Fibroblast of the conjunctiva (primary cell): ENCODE data around the gene ART1.
A peak's percentile ranks its signal among the peaks of the same experiment; 100 is the strongest.

Source experiments
- DNase-seq: peaks from one replicate; pipeline ENCODE4 v3.0.0-alpha.2; 2010; ENCODE audit warnings: low read depth

ART1 gene

DNA sequence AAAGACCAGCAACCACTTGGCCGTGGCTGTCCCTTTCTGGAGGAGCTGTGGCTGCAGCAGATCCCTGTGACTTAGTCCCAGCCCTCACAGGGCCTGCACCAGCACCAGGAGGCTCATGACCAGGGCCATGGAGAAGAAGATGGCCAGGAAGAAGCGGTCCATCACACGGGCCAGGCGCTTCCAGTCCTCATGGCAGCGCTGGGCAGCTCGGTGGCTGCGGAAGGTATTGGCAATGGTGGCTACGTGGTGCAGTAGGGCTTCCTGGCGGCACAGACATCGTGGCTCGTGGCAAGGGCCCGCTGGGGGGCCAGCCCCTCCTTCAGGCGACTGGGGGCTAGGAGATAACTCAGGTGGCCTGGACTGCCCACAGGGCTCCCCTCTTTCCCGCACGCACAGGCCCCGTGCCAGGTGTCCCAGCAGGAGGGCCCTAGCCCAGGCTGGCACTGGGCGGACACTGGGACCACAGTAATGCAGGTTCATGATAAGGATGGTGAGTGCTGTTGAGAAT lies 21.1 kb downstream of the ART1 start:
- DNase-seq: no peak

DNA sequence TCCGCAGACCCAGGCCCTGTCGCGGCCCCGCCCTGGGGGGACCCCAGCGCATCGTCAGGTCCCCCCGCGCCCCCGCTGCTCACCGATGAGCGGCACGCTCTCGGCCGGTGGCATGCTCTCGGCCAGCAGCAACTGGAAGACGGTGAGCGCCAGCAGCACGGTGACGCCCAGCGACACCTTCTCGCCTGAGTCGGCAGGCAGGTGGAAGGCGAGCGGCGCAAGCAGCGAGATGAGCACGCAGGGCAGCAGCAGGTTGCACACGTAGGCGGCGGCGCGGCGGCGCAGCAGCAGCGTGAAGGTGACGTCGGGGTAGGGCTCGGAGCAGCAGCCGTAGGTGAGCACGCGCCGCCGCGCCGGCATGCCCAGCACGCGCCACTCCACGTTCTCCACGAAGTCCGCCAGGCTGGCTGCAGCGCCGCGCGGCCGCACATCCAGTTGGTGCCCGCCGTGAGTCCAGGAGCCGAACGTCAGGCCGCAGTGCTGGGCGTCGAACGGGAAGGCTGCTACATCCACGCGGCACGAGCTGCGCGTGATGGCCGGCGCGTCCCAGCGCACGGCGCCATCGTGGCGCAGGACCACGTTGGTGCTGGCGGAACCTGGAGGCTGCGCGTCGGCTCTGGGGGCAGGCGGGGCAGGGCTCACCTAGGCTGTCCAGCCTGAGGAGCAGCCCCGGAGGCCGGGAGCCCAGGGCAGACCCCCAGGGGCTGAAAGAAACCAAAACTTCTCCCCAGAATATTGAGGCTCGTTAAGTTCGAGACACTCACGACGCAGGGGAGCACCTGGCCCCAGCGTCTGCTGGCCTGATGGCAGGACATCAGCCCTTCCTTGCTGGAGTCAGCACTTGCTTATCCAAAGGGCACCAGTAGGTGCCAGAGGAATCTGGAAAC lies 22.5 kb downstream of the ART1 start:
- no peak for DNase-seq

DNA sequence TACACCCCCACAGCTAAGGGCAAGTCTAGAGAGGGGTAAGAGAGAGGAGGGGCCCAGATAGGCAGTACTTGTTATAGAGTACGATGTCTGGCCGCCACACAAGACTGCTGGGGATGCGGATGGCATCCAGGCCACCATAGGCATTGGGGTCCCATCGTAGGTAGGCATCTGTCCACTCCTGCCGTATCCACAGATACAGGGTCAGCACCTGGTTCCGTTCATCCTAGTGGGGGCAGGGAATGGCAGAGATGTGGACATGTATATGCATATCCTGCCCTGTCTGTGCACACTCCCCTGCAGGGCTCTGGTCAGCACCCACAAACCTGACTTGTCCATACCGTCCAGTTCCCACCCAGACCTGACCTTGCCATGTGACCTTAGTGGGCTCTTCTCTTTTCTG lies 24.2 kb downstream of the ART1 start:
- no peak for DNase-seq

DNA sequence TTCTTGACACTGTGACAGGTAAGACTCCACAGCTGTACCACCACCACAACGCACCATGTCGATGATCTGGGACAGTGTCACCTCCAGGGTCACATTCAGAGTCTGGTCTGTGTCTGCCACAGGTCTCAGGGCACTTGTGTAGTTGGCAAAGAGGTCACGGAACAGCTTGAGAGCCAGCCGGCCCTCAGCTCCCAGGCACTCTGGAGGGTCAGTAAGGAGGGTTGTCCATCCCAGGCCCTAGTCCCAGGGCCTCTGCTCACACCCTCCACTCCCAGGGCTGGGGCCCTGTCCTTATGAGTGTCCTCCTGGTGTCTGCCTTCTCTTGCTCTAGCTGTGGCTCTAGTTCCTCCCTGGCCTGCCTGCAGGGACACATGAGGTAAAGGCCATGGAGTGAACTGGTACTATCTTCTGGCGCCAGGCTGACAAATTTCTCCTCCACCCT lies 24.8 kb downstream of the ART1 start:
- no peak for DNase-seq

DNA sequence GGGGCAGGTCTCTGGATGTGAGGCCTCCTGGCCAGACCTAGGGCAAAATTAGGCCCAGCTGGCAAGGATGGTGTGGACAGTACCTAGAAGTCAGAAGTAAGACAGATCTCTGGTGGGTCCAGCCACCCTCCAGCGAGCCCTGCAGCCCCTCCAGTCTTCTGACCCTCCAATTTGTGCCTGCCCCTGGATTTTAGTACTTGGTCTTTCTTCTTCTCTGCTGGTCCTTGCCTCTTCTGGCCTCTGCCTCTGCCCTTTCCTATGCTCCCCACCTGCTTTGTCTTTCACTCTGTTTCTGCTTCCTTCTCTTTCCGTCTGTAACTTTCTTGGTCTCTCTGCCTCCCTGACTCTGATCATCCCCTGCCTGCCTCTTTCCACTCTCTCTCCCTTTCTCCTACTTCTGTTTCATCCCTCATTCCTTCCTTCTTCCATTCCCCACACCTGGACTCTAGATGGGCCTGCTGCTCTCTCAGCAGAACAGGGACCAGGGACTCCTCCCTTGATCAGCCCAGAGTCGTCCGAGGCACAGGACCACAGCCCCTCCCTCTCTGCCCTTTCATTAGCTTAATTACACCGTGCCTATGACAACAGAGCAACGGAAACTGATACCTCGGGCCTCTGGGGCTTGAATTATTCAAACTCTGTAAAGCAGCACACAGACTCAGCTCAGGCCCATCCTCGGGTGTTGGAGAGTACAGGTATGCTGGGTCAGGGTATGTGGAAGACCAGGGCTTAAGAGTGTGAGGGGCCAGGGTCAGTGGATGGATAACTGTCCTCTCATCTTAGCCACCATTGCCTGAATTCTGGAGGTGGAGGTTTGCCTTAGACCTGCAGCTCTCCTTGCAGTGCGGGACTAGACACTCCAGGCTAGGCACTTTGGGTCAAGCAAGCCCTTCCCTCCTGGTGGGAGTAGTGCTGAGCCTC lies 26.7 kb downstream of the ART1 start, which contains the start of gene CHRNA10:
TSS of gene CHRNA10 (minus strand) at position 51 of the 921 bp plus-strand sequence. CDS start 72 bp downstream, outside the sequence.
- DNase-seq: no peak

DNA sequence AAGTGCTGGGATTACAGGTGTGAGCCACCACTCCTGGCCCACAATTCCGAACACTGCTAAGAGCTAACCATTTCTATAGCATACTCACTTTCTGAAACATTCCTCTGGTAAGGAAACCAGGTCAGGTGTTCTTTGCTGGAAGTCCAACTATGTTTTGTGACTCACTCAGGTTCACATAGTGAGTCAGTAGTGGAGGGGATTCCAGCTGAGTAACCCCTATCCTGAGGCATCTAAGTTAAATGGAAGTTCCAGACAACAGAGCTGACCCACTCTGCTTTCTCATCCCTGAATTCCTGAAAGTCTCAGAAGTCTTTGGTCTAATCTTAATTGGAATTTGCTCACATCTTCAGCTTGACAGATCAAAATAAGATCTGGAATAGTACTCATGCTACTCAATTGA lies 29.3 kb downstream of the ART1 start:
- no peak for DNase-seq

DNA sequence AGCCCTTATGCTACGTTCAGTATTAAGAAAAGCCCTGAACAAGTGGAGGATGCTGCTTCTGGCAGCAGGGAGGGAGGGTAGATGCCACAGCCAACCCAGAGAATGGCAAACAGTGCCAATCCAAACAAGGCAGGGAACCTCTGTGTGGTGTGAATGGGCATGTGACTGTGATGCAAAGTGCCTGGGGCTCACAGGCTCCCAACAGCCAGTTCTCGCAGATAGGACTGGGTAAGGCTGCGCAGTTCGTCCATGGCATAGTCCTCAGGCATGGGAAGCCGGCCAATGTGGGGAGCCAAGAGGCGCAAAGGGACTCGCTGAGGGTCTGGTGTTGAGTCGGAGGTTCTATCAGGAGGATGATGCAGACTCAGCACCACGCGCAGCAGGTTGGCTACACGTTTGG lies 31.0 kb downstream of the ART1 start:
- DNase-seq: no peak

DNA sequence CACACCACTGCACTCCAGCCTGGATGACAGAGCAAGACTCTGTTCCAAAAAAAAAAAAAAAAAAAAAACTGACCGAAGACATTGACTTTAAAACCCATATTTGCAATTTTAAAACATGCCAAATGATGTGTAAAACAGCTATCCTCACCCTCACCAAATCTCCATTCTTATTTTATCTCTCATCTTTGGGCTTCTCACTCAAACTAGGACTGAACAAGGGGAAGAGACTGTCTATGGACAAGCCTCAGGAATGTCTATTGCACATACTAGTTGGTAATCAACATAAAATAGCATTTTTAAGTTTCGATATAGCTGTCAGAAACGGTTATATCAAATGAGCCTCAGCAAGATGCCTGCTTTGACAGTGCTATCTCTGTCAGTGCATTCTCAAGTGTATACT lies 34.1 kb downstream of the ART1 start:
- DNase-seq: no peak

DNA sequence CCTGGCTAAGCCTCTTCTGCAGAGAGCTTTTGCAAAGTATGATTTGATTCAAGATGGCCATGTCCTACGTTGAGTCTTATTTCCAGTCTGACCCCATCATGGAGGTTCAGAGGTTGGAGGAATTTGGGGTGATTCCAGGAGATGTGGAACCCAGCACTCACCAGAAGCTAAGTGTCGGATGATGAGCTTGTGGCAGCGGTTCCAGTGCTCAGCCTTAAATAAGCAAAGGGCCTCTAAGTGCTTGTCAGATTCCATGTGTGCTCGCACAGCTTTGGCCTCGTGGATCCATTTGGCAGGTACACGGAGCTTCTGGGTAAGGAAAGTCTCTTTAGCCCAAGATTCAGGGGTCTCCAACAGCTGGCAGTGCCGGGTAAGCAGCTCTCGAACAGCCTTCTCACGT lies 38.1 kb downstream of the ART1 start:
- DNase-seq: no peak

DNA sequence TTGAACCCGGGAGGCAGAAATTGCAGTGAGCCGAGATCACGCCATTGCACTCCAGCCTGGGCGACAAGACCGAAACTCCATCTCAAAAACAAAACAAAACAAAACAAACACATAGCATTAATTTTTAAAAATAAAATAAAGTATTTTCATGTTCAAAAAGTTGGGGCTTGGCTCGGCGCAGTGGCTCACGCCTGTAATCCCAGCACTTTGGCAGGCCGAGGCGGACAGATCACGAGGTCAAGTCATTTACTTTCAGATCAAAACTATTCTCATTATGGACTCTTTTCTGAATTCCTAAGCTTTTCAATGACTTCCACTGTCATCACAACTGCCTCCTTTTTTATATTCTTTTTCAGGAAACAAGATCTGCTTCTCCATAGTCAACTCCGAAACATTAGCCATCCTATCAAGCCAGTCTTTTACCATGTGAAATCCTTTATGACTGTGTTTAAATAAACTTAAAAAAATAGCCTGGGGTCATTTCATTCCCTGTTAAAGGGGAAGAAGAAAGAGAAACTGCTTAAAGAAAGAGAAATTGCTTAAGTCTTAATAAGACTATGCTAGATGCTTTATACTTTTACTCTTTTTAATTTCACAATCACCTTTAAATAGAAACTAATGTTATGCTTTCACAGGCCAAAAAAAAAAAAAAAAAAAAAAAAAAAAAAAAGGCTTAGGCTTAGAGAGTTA lies 39.3 kb downstream of the ART1 start:
- no peak for DNase-seq

DNA sequence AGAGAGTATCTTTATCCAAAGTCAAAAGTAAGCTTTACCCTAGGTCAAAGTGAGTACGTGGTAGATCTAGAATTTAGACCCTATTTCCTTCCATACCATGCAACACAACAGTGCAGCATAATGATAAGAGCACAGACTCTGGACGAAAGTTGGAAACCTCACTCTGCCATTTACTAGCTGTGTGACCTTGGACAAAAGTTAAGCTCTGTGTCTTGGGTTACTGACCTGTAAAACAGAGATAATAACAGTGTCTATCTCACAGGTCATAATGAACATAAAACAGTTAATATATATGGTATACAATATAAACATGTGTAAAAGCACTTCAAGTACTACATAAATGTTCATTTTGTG lies 39.9 kb downstream of the ART1 start:
- DNase-seq: no peak

DNA sequence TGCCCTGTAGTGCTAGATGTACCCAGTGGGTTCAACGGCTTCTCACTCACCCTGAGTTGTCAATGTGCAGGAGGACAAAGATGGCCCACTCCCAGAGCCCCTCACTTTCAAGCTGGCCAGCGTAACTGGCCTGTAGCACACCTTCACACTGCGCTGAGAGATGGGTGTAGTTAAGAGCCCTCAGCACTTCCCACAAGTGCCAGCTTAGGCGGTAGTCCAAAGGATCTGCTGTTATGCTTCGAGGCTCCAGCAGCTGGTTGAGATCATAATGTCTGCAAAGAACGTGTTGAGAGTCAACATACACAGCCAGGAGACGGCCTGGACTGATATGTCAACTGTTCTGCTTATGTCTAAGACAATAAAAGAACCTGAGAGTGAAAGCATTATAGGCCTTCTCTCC lies 41.0 kb downstream of the ART1 start:
- no peak for DNase-seq

DNA sequence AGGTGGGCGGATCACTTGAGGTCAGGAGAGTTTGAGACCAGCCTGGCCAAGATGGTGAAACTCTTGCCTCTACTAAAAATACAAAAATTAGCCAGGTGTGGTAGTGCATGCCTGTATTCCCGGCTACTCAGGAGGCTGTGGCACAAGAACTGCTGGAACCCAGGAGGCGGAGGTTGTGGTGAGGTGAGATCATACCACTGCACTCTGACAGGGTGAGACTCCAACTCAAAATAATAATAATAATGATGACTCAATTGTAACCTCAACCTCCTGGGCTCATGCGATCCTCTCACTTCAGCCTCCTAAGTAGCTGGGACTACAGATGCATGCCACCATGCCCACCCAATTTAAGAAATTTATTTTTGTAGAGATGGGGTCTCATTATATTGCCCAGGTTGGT lies 41.8 kb downstream of the ART1 start:
- DNase-seq: no peak

DNA sequence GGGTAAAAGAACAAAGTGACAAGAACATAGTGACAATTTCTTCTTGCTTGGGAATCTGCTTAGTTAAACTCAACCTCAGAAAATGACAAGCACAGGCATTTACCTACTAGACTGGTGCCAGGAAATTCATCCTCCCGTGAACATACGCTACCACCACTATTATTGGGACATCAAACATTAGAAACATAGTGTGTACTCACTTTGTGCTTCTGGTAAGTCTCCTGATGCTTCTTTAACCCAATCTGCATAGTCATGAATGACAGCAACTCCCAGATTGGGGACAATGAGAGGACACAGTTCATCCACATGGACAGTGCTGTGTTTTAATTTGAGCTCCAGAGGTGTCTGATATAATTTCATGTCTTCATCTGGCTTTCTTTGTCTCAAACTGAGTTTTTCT lies 55.5 kb downstream of the ART1 start:
- DNase-seq: no peak

DNA sequence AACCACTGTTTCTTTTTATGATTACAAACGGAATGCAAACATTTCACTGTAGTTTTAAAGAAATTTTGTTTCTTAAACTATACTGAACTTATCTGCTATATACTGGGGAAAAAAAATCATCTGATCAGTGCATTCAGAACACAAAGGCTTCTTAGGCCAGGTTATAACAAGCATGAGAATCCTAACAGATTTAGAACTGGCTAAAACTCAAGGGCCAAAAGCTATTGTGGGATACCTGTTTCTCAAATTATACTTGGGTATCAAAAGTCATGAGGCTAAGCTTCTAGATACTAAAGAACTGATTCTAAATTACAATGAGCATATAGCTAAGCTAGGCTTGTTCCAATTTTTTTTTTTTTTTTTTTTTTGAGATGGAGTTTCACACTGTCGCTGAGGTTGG lies 56.0 kb downstream of the ART1 start:
- no peak for DNase-seq

DNA sequence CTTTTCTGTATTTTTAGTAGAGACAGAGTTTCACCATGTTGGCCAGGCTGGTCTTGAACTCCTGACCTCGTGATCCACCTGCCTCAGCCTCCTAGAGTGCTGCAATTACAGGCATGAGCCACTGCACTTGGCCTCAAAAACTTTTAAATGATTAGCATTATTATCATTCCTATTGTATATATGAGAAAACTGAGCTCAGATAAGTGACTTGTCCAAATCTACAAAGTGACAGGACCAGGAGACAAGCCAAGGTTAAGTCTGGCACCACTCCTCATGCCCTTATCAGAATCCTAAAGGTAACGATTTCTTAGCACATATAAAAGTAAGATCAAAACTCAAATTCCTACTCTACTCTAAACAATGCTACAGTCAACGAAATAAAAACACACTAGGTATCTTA lies 58.5 kb downstream of the ART1 start:
- DNase-seq: no peak

DNA sequence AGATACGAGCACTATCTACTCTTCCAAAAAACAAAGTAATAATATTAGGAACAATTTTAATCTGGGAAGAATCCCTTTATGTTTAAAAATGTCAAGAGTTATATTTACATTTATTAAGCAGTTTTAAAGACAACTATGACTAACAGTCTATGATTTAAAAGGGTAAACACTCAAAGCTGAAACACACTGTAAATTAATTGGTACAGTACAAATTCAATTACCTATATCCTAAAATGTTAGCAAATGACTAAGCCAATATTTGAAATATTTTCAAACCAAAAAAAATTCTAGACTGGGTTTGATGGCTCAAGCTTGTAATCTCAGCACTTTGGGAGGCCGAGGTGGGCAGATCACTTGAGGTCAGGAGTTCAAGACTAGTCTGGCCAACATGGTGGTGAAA lies 62.2 kb downstream of the ART1 start:
- DNase-seq: no peak

DNA sequence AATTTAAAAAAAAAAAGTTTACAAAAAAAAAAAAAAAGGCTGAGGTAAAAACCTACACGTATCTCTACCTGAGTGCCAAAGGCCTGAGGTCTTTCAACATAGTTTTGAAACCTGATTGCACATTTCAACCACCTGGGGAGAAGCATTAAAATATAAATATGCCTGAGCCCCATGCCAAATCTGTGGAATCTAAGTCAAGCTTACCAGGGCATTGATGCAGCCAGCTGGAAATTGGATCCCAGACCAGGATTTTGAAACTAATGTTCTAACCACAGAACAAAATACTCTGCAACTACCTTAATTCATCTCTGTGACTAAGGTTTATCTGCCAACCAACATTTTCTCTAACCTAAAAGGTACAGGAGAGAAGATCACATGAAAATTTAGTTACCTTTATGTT lies 65.0 kb downstream of the ART1 start:
- peak; percentile 10 for DNase-seq

DNA sequence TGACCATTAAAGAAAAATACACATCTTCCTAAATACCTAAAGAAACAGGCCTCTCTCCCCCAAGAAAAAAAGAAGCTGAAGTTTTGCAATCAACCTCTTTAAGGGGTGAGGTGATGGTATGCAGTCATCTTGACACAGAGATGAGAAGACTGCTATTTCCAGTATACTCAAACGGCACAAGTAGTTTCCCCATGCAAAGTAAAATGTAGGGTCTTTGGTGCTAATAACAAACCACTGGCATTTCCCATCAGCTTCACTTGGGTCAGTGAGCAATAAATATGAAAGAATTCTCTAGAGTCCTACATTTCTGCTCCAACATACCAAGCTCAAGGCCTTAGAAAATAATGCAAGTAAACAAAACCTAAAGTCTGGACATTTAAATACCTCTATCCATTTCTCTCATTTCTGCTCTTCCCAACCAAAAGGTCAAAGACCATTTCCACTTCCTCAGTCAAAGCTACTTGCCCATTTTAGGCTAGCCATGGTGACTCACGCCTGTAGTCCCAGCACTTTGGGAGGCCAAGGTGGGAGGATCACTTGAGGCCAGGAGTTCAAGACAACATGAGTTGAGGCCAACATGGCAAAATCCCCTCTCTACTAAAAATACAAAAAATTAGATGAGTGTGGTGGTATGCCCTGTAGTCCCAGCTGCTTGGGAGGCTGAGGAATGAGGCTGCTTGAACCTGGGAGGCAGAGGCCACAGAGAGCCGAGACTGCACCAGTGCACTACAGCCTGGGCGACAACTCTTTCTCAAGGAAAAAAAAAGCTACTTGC lies 65.7 kb downstream of the ART1 start:
- DNase-seq: no peak

DNA sequence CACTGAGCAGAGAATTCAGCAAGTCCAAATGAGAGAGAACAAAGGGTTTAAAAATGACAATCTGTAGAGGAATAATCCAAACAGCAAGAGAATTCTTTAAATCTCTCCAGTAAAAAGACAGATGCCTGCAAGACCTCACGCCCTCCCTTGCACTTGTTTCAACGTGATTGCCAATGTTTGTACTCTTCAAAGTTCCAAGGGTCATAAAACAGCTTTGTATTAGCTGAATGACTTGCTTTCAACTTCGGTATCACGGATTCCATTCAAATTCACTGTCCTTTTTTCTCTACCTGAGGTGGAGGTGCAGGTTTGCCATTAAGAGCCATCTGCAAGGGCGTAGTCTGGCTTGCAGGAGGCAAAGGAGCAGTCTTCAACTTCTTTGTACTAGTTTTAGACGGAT lies 67.3 kb downstream of the ART1 start:
- no peak for DNase-seq
